Lower lobe of right lung (tissue), 2 donors: ENCODE data around the gene AOPEP. TPM values are rescaled to one million over a fixed set of nuclear protein-coding genes. Genes with fewer than 3 reads are reported as not detected.

ENCODE experiments used
- ATAC-seq, 2 donors: fragments of 200-7000 bp; cut with Tn5 transposase; one replicate each; pipeline ENCODE4 v1.9.1; 2020 to 2022; ENCODE audit warnings: mild to moderate bottlenecking in 2 of 2, moderate library complexity in 2 of 2
- DNase-seq: peaks from one replicate; pipeline ENCODE4 v3.0.0-alpha.2; 2020
- H3K27ac ChIP-seq: fragments of 200-600 bp; one replicate; pipeline ENCODE4 v1.8.0; 2022
- H3K27me3 ChIP-seq: fragments of 200-600 bp; one replicate; pipeline ENCODE4 v1.8.0; 2022; ENCODE audit warnings: low read depth
- H3K36me3 ChIP-seq: fragments of 200-600 bp; one replicate; pipeline ENCODE4 v1.8.0; 2022; ENCODE audit warnings: mild to moderate bottlenecking
- H3K4me1 ChIP-seq: fragments of 200-600 bp; one replicate; pipeline ENCODE4 v1.8.0; 2022
- H3K4me3 ChIP-seq: fragments of 200-600 bp; one replicate; pipeline ENCODE4 v1.8.0; 2022; ENCODE audit warnings: mild to moderate bottlenecking
- H3K9me3 ChIP-seq: fragments of 200-600 bp; one replicate; pipeline ENCODE4 v1.8.0; 2022
- intact Hi-C: fragments of 100-400 bp; cut with DNase I; formaldehyde crosslinking; loops from one replicate; pipeline ENCODE4 v1.11.0; 2022
- total RNA-seq: library from RNA; stranded (reverse); fragmentation: NEBNext Ultra II Directional; extraction: Animal tissue kit (Norgen Biotek cat#: 25700); gene quantifications from one replicate; pipeline ENCODE4 v1.2.1, GENCODE V29; 2021
- TF ChIP-seq, protein P1 (sequence below): fragments of 200-600 bp; IDR thresholded peaks from one replicate; pipeline ENCODE4 v1.8.0; 2022; ENCODE audit warnings: antibody characterized with exemption, mild to moderate bottlenecking
- donor health status: DM: no; HTN: yes; CAD: no; lungs with severe emphysema.

Gene AOPEP
- total RNA-seq, 1 donor from 2014 or later = 63.7 TPM

DNA sequence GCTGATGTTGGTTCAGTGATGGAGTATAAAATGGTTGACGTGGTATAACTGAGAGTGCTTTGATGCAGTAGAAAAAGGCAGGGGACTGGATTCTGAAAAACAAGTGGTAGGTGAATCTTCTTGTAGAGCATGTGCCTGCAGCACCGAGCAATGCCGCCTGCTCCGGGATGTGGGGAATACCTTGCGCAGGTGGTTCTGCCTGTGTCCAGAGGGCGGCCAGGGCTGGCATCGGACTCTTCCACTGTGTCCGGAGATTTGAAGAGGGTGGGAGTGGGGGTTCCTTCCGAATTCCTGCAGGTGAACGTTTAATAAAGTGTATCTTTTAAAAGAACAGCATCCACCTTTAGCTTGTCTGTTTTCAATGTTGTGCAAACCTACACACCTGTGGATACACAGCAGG lies 353.0 kb downstream of the AOPEP start:
- peak overlapping the region; percentile 37 for H3K27ac ChIP-seq
- no peaks in the 10 kb centered on the region for H3K27me3 ChIP-seq
- ATAC-seq = peak; percentile 2 to 11
- no peak for DNase-seq
- peaks cover 66% of the 10 kb centered on the region for H3K36me3 ChIP-seq
- TF ChIP-seq, protein P1, sequence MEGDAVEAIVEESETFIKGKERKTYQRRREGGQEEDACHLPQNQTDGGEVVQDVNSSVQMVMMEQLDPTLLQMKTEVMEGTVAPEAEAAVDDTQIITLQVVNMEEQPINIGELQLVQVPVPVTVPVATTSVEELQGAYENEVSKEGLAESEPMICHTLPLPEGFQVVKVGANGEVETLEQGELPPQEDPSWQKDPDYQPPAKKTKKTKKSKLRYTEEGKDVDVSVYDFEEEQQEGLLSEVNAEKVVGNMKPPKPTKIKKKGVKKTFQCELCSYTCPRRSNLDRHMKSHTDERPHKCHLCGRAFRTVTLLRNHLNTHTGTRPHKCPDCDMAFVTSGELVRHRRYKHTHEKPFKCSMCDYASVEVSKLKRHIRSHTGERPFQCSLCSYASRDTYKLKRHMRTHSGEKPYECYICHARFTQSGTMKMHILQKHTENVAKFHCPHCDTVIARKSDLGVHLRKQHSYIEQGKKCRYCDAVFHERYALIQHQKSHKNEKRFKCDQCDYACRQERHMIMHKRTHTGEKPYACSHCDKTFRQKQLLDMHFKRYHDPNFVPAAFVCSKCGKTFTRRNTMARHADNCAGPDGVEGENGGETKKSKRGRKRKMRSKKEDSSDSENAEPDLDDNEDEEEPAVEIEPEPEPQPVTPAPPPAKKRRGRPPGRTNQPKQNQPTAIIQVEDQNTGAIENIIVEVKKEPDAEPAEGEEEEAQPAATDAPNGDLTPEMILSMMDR = no peak
- peaks cover 52% of the 10 kb centered on the region for H3K4me1 ChIP-seq
- no peak overlapping the region for H3K4me3 ChIP-seq
- H3K9me3 ChIP-seq = no peaks in the 10 kb centered on the region
- intact Hi-C loops = no loop called here

- no peaks in the 10 kb centered on the region for H3K27me3 ChIP-seq
- H3K27ac ChIP-seq = no peak overlapping the region
- intact Hi-C loops = no loop called here
- no peaks in the 10 kb centered on the region for H3K9me3 ChIP-seq
- DNase-seq = no peak
- H3K4me1 ChIP-seq = peaks cover 38% of the 10 kb centered on the region
- TF ChIP-seq, protein P1 = no peak
- ATAC-seq = no peak
- H3K36me3 ChIP-seq = peaks cover 72% of the 10 kb centered on the region
- H3K4me3 ChIP-seq = no peak overlapping the region
Observed at GRCh38 chr9:95080961-95081647, 354.6 kb downstream of the AOPEP start.

- H3K4me3 ChIP-seq = no peak overlapping the region
- H3K4me1 ChIP-seq = peaks cover 29% of the 10 kb centered on the region
- no peaks in the 10 kb centered on the region for H3K9me3 ChIP-seq
- no peak for DNase-seq
- H3K36me3 ChIP-seq = peaks cover 81% of the 10 kb centered on the region
- no peak for ATAC-seq
- TF ChIP-seq, protein P1 = no peak
- no peaks in the 10 kb centered on the region for H3K27me3 ChIP-seq
- intact Hi-C loops = no loop called here
- no peak overlapping the region for H3K27ac ChIP-seq
Observed at GRCh38 chr9:95081998-95082397, 355.5 kb downstream of the AOPEP start.

GRCh38 chr9:95082401-95083084 lies 356.0 kb downstream of the AOPEP start:
- no peaks in the 10 kb centered on the region for H3K27me3 ChIP-seq
- intact Hi-C loops = no loop called here
- H3K9me3 ChIP-seq = no peaks in the 10 kb centered on the region
- H3K36me3 ChIP-seq = peaks cover 80% of the 10 kb centered on the region
- no peak overlapping the region for H3K27ac ChIP-seq
- ATAC-seq = no peak
- peaks cover 28% of the 10 kb centered on the region for H3K4me1 ChIP-seq
- DNase-seq = no peak
- TF ChIP-seq, protein P1 = no peak
- no peak overlapping the region for H3K4me3 ChIP-seq

GRCh38 chr9:95083086-95083768 lies 356.7 kb downstream of the AOPEP start:
- H3K27me3 ChIP-seq = no peaks in the 10 kb centered on the region
- DNase-seq = no peak
- peaks cover 25% of the 10 kb centered on the region for H3K4me1 ChIP-seq
- TF ChIP-seq, protein P1 = no peak
- intact Hi-C loops = no loop called here
- H3K4me3 ChIP-seq = no peak overlapping the region
- no peak for ATAC-seq
- H3K27ac ChIP-seq = no peak overlapping the region
- H3K36me3 ChIP-seq = peaks cover 74% of the 10 kb centered on the region
- H3K9me3 ChIP-seq = no peaks in the 10 kb centered on the region
